Parathyroid adenoma (tissue), 2 donors: ENCODE measurements around the gene STPG4.

Experiments
- H2AFZ ChIP-seq: fragments of 300-600 bp; sonication (generic); one replicate; pipeline ENCODE4 v1.7.0; 2017; ENCODE audit warnings: antibody characterized with exemption, mild to moderate bottlenecking
- H3K27ac ChIP-seq: fragments of 300-600 bp; sonication (generic); one replicate; pipeline ENCODE4 v1.7.0; 2017
- H3K27me3 ChIP-seq: fragments of 300-600 bp; sonication (generic); one replicate; pipeline ENCODE4 v1.7.0; 2017; ENCODE audit warnings: low read length; ENCODE audit not compliant: control insufficient read depth, insufficient read depth
- H3K36me3 ChIP-seq: fragments of 300-600 bp; sonication (generic); one replicate; pipeline ENCODE4 v1.7.0; 2017; ENCODE audit warnings: low read length; ENCODE audit not compliant: control insufficient read depth, insufficient read depth
- H3K4me1 ChIP-seq: fragments of 300-600 bp; sonication (generic); one replicate; pipeline ENCODE4 v1.7.0; 2017; ENCODE audit warnings: control low read depth
- H3K4me2 ChIP-seq: fragments of 300-600 bp; sonication (generic); one replicate; pipeline ENCODE4 v1.7.0; 2017; ENCODE audit warnings: low read length
- H3K4me3 ChIP-seq: fragments of 300-600 bp; sonication (generic); one replicate; pipeline ENCODE4 v1.7.0; 2017; ENCODE audit warnings: low read depth, low read length
- H3K79me2 ChIP-seq: fragments of 300-600 bp; sonication (generic); one replicate; pipeline ENCODE4 v1.7.0; 2017; ENCODE audit warnings: control low read depth
- H3K9ac ChIP-seq: fragments of 300-600 bp; sonication (generic); one replicate; pipeline ENCODE4 v1.7.0; 2017; ENCODE audit warnings: mild to moderate bottlenecking
- H3K9me3 ChIP-seq: fragments of 300-600 bp; sonication (generic); one replicate; pipeline ENCODE4 v1.7.0; 2017; ENCODE audit warnings: low read length; ENCODE audit not compliant: control insufficient read depth
- CTCF ChIP-seq: fragments of 300-600 bp; sonication (generic); IDR thresholded peaks from one replicate; pipeline ENCODE4 v1.7.0; 2017; ENCODE audit warnings: antibody characterized with exemption, mild to moderate bottlenecking
- donor health status: primary hyperparathyroidism.

STPG4 gene

GRCh38 chr2:47161475-47161874 is 6.4 kb upstream of the STPG4 start:
- H3K27me3 ChIP-seq, result no peaks in the 10 kb centered on the region
- H3K4me3 ChIP-seq, result no peak overlapping the region
- H3K27ac ChIP-seq, result no peak overlapping the region
- H3K4me1 ChIP-seq, result peaks cover 18% of the 10 kb centered on the region
- H3K9ac ChIP-seq, result no peak overlapping the region
- TF ChIP-seq CTCF, result no peak
- H3K79me2 ChIP-seq, result peaks cover 20% of the 10 kb centered on the region
- H3K36me3 ChIP-seq, result no peaks in the 10 kb centered on the region
- no peaks in the 10 kb centered on the region for H3K9me3 ChIP-seq
- no peak overlapping the region for H3K4me2 ChIP-seq
- no peak overlapping the region for H2AFZ ChIP-seq

DNA sequence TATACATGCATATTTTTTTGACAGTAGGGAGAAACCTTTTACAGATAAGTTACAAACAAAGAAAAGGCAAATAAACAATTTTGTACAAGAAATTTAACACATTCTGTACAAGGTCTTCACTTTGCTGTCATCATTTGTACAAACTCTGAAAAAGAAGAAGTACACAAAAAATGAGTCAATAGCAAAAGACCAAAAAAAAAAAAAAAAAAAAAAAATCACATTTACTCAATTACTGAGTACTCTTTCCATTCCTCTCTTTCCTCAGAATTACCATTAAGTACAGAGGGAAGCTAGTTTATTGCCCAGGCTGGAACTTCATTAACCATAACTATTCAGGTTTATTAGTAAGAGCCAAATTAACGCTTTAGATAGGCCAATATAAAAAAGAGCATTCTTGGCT is 5.6 kb upstream of the STPG4 start:
- Histone ChIP-seq H3K36me3 (no peaks in the 10 kb centered on the region), H3K79me2 (peaks cover 13% of the 10 kb centered on the region), H3K4me3 (no peak overlapping the region), H3K4me1 (peaks cover 14% of the 10 kb centered on the region), H3K27ac (no peak overlapping the region), H3K4me2 (no peak overlapping the region), H2AFZ (no peak overlapping the region), H3K9me3 (no peaks in the 10 kb centered on the region), H3K9ac (no peak overlapping the region), H3K27me3 (no peaks in the 10 kb centered on the region)
- no peak for TF ChIP-seq CTCF

DNA sequence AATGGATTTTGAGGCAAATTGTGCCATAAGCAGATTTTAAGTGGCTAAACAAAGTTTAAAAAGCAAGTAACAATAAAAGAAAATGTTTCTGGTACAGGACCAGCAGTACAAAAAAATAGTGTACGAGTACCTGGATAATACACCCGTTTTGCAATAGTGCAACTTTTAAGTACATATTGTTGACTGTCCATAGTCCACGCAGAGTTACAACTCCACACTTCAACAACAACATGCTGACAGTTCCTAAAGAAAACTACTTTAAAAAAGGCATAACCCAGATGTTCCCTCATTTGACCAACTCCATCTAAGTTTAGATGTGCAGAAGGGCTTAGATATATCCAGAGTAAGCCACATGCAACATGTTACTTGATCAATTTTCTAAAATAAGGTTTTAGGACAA is 5.1 kb upstream of the STPG4 start:
- H3K4me2 ChIP-seq, result no peak overlapping the region
- H3K79me2 ChIP-seq, result peaks cover 9% of the 10 kb centered on the region
- H3K9ac ChIP-seq, result no peak overlapping the region
- H3K9me3 ChIP-seq, result no peaks in the 10 kb centered on the region
- H3K36me3 ChIP-seq, result no peaks in the 10 kb centered on the region
- no peak overlapping the region for H3K4me3 ChIP-seq
- H3K27ac ChIP-seq, result no peak overlapping the region
- H2AFZ ChIP-seq, result no peak overlapping the region
- H3K27me3 ChIP-seq, result no peaks in the 10 kb centered on the region
- TF ChIP-seq CTCF, result no peak
- H3K4me1 ChIP-seq, result peaks cover 11% of the 10 kb centered on the region

- no peak for TF ChIP-seq CTCF
These were observed 4.5 kb upstream of the STPG4 start for GRCh38 chr2:47159627-47160026.

GRCh38 chr2:47158576-47158975 is 3.5 kb upstream of the STPG4 start:
- peaks cover 6% of the 10 kb centered on the region for H3K79me2 ChIP-seq
- peaks cover 10% of the 10 kb centered on the region for H3K4me1 ChIP-seq
- H2AFZ ChIP-seq, result no peak overlapping the region
- TF ChIP-seq CTCF, result no peak
- no peaks in the 10 kb centered on the region for H3K9me3 ChIP-seq
- no peaks in the 10 kb centered on the region for H3K36me3 ChIP-seq
- H3K27me3 ChIP-seq, result no peaks in the 10 kb centered on the region
- H3K4me3 ChIP-seq, result no peak overlapping the region
- H3K27ac ChIP-seq, result no peak overlapping the region
- no peak overlapping the region for H3K4me2 ChIP-seq
- H3K9ac ChIP-seq, result no peak overlapping the region

More at GRCh38 chr2:47159627-47160026, 4.5 kb upstream of the STPG4 start:
- Histone ChIP-seq H3K4me2 (no peak overlapping the region), H3K4me1 (peaks cover 11% of the 10 kb centered on the region), H3K36me3 (no peaks in the 10 kb centered on the region), H3K27me3 (no peaks in the 10 kb centered on the region), H2AFZ (no peak overlapping the region), H3K79me2 (peaks cover 9% of the 10 kb centered on the region), H3K4me3 (no peak overlapping the region), H3K9me3 (no peaks in the 10 kb centered on the region), H3K9ac (no peak overlapping the region), H3K27ac (no peak overlapping the region)
